ENCODE results near the gene CDKN3.

DNA sequence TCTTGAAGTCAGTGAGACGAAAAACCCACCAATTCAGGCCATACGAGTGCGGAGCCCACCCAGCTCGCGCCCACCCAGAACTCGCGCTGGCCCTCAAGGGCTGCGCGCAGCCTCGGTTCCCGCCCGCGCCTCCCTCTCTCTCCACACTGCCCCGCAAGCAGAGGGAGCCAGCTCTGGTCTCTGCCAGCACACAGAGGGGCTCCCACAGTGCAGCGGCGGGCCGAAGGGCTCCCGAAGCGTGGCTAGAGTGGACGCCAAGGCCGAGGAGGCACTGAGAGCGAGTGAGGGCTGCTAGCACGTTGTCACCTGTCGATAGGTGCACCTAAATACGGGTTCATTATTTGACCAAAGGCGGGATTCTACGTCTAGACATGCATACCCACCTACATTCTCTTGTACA lies 2.2 kb upstream of the CDKN3 start:
- TF ChIP-seq POLR2A (IDR thresholded peaks at IDR 0.05; ENCODE audit: low read length) (no peak), GATA1 (IDR thresholded peaks at IDR 0.05; ENCODE audit: low read depth, low read length) (no peak)
